ENCODE data around the gene ADARB1. TPM values are rescaled to one million over a fixed set of nuclear protein-coding genes. Genes with fewer than 3 reads are reported as not detected.

The ADARB1 gene
- total RNA-seq, 1 donor from 2014 or later = 14.5 TPM

DNA sequence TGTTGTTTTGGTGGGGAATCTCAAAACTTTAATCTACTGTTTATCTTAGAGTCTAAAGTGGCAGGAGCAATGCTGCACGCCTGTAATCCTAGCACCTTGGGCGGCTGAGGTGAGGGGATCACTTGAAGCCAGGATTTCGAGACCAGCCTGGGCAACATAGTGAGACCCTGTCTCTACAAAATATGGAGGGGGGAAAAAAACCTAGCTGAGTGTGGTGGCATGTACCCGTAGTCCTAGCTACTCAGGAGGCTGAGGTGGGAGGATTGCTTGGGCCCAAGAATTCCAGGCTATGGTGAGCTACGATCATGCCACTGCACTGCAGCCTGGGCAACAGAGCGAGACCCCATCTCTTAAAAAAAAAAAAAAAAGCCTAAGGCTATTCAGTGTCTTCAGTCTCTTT lies 175.2 kb downstream of the ADARB1 start:
- no peak overlapping the region for H3K4me3 Mint-ChIP-seq (ENCODE audit: unreplicated experiment)
- DNase-seq (ENCODE audit: low spot score) = no peak
- no peaks in the 10 kb centered on the region for H3K9me3 Mint-ChIP-seq (ENCODE audit: unreplicated experiment)
- H3K36me3 Mint-ChIP-seq (ENCODE audit: low read depth, unreplicated experiment) = peaks cover under 1% of the 10 kb centered on the region
- H3K27ac Mint-ChIP-seq (ENCODE audit: unreplicated experiment) = no peak overlapping the region
- TF ChIP-seq, protein P1, sequence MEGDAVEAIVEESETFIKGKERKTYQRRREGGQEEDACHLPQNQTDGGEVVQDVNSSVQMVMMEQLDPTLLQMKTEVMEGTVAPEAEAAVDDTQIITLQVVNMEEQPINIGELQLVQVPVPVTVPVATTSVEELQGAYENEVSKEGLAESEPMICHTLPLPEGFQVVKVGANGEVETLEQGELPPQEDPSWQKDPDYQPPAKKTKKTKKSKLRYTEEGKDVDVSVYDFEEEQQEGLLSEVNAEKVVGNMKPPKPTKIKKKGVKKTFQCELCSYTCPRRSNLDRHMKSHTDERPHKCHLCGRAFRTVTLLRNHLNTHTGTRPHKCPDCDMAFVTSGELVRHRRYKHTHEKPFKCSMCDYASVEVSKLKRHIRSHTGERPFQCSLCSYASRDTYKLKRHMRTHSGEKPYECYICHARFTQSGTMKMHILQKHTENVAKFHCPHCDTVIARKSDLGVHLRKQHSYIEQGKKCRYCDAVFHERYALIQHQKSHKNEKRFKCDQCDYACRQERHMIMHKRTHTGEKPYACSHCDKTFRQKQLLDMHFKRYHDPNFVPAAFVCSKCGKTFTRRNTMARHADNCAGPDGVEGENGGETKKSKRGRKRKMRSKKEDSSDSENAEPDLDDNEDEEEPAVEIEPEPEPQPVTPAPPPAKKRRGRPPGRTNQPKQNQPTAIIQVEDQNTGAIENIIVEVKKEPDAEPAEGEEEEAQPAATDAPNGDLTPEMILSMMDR (IDR thresholded peaks at IDR 0.05; ENCODE audit: unreplicated experiment) = no peak
- peaks cover 3% of the 10 kb centered on the region for H3K27me3 Mint-ChIP-seq (ENCODE audit: unreplicated experiment)
- H3K4me1 Mint-ChIP-seq (ENCODE audit: unreplicated experiment) = no peaks in the 10 kb centered on the region

DNA sequence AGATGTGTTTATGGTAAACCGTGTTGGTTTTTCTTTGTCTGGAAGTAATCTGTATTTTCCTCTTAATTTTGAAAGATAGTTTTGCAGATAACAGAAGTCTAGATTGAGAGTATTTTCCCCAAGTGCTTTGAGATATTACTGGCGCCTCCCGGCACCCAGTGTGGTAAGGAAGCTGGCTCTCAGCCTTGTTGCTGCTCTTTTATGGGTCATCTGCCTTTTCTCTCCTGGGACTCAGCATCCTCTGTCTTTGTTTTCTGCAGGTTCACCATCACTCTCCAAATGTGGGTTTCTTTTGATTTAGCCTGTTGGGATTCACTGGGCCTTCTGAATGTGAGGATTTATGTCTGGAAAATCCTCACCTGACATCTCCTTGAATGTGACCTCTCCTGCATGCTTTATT lies 175.9 kb downstream of the ADARB1 start:
- no peaks in the 10 kb centered on the region for H3K27me3 Mint-ChIP-seq (ENCODE audit: unreplicated experiment)
- H3K9me3 Mint-ChIP-seq (ENCODE audit: unreplicated experiment) = no peaks in the 10 kb centered on the region
- no peak overlapping the region for H3K27ac Mint-ChIP-seq (ENCODE audit: unreplicated experiment)
- DNase-seq (ENCODE audit: low spot score) = no peak
- no peaks in the 10 kb centered on the region for H3K36me3 Mint-ChIP-seq (ENCODE audit: low read depth, unreplicated experiment)
- no peaks in the 10 kb centered on the region for H3K4me1 Mint-ChIP-seq (ENCODE audit: unreplicated experiment)
- TF ChIP-seq, protein P1 (IDR thresholded peaks at IDR 0.05; ENCODE audit: unreplicated experiment) = no peak
- H3K4me3 Mint-ChIP-seq (ENCODE audit: unreplicated experiment) = no peak overlapping the region

DNA sequence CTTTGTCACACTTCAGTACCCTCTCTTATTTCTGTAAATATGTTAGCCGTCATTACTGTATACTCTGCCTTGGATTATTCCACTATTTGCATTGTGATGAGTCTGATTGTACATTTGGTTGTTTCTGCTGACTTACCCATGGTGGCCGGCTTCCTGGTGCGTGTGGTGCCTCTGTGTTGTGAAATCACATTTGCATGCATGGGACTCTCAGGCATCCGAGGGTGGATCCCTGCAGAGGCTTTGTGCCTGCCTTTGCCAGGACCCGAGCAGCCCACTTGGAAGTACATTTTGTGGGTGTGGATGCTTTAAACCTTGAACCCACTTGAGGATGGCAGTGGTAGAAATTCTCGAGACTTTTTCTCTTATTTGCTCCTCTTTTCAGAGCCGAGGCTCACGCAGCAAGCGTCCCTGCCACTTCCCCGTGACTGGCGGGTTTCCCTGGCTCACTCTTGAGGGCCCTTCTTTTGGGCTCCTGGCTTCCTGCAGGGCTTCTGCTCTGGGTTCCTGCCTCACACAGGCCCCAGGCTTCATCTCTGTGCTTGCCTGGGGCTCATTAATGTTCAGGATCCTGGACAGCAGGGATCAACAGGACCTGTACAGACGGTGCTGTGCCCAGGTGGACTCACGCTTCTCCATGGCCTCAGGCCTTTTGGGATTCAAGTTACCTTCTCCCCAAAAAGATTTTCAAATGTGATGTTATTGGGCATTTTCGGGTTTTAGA lies 176.7 kb downstream of the ADARB1 start:
- TF ChIP-seq, protein P1 (IDR thresholded peaks at IDR 0.05; ENCODE audit: unreplicated experiment) = no peak
- Mint-ChIP-seq H3K27ac (ENCODE audit: unreplicated experiment) (no peak overlapping the region), H3K36me3 (ENCODE audit: low read depth, unreplicated experiment) (no peaks in the 10 kb centered on the region), H3K4me1 (ENCODE audit: unreplicated experiment) (no peaks in the 10 kb centered on the region), H3K4me3 (ENCODE audit: unreplicated experiment) (no peak overlapping the region), H3K27me3 (ENCODE audit: unreplicated experiment) (no peaks in the 10 kb centered on the region), H3K9me3 (ENCODE audit: unreplicated experiment) (no peaks in the 10 kb centered on the region)
- no peak for DNase-seq (ENCODE audit: low spot score)

DNA sequence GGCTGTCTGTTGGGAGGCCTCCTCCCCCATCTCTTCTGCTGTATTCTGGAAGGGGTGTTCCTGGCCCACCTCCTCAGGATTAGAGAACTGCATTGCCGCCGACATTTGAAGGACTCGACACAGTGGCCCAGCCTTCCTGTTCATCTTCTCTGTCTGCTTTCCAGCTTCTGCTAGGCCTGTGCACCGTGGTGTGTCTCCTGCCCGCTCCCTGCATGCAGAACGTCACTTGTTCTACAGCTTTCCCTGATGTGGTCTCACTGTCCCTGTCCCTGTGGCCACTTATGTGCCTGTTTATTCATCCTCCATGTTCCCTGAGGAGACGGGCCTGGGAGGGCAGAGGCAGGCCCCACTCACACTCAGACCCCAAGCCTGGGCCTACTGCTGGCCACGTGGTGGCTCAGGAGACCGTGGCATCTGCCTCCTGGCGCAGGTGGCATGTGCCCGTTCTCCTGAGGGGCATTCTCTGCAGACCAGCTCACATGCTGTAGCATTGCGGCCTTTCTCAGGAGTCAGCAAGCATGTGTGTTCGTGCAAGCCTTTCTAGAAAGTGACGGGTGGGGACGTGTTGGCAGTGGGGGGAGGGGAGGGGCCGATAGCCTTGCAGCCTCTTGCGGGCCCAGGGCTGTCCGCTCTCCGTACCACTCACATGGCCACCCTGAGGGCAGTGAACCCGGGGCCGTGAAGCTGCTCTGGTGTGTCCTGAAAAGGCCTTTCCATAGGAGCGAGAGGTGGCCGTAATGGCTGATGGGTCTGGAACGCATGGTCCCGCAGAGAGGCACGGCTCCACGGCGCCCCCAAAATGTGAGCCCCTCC lies 177.5 kb downstream of the ADARB1 start:
- TF ChIP-seq, protein P1 (IDR thresholded peaks at IDR 0.05; ENCODE audit: unreplicated experiment) = no peak
- Mint-ChIP-seq H3K4me1 (ENCODE audit: unreplicated experiment) (no peaks in the 10 kb centered on the region), H3K27me3 (ENCODE audit: unreplicated experiment) (no peaks in the 10 kb centered on the region), H3K36me3 (ENCODE audit: low read depth, unreplicated experiment) (no peaks in the 10 kb centered on the region), H3K27ac (ENCODE audit: unreplicated experiment) (no peak overlapping the region), H3K9me3 (ENCODE audit: unreplicated experiment) (no peaks in the 10 kb centered on the region), H3K4me3 (ENCODE audit: unreplicated experiment) (no peak overlapping the region)
- no peak for DNase-seq (ENCODE audit: low spot score)

DNA sequence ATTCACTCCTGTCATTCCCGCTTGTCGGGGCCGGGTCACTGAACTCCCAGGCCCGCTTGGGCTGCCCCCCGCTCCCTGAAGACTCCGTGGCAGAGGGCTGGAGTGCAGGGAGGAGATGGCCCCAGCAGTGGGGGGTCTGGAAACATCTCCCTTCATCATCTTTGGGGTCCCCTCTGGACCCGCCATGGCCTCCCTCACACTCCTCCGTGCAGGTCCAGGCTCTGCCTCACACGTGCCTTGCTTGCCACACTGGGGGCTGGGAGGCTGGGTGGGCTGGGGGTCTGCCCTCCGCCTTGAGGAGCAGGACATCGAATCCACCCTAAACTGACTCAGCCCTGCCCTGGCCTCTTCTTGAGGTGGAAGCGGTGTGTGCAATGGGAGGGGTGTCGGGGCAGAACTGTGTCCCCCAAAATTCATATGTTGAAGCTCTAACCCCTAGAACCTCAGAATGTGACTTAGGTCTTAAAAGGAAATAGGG lies 178.1 kb downstream of the ADARB1 start:
- H3K27ac Mint-ChIP-seq (ENCODE audit: unreplicated experiment) = no peak overlapping the region
- no peak overlapping the region for H3K4me3 Mint-ChIP-seq (ENCODE audit: unreplicated experiment)
- TF ChIP-seq, protein P1 (IDR thresholded peaks at IDR 0.05; ENCODE audit: unreplicated experiment) = no peak
- no peaks in the 10 kb centered on the region for H3K9me3 Mint-ChIP-seq (ENCODE audit: unreplicated experiment)
- DNase-seq (ENCODE audit: low spot score) = no peak
- H3K27me3 Mint-ChIP-seq (ENCODE audit: unreplicated experiment) = no peaks in the 10 kb centered on the region
- H3K4me1 Mint-ChIP-seq (ENCODE audit: unreplicated experiment) = no peaks in the 10 kb centered on the region
- H3K36me3 Mint-ChIP-seq (ENCODE audit: low read depth, unreplicated experiment) = no peaks in the 10 kb centered on the region

Measured in endothelial cell (in vitro differentiated cells).